ENCODE data around the gene NAPA.

- peak in 1 of 2 donors; percentile 9 for TF ChIP-seq POLR2AphosphoS5 (IDR thresholded peaks at IDR 0.05)
- TF ChIP-seq, protein P1, sequence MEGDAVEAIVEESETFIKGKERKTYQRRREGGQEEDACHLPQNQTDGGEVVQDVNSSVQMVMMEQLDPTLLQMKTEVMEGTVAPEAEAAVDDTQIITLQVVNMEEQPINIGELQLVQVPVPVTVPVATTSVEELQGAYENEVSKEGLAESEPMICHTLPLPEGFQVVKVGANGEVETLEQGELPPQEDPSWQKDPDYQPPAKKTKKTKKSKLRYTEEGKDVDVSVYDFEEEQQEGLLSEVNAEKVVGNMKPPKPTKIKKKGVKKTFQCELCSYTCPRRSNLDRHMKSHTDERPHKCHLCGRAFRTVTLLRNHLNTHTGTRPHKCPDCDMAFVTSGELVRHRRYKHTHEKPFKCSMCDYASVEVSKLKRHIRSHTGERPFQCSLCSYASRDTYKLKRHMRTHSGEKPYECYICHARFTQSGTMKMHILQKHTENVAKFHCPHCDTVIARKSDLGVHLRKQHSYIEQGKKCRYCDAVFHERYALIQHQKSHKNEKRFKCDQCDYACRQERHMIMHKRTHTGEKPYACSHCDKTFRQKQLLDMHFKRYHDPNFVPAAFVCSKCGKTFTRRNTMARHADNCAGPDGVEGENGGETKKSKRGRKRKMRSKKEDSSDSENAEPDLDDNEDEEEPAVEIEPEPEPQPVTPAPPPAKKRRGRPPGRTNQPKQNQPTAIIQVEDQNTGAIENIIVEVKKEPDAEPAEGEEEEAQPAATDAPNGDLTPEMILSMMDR (IDR thresholded peaks at IDR 0.05), result no peak
These were observed 8.6 kb upstream of the NAPA start for GRCh38 chr19:47523473-47523872.
